GM18526 (cell line): Measurements from ENCODE around the gene ADAMTSL1.

Experiments used
- POLR2A ChIP-seq: IDR thresholded peaks from 3 replicates; pipeline ENCODE4 v1.6.1; 2011; ENCODE audit not compliant: insufficient read length; ENCODE audit errors: extremely low read depth

Gene ADAMTSL1

GRCh38 chr9:18936094-18936871 is 462.3 kb downstream of the ADAMTSL1 start:
- TF ChIP-seq POLR2A: no peak

GRCh38 chr9:18939943-18940342 is 466.0 kb downstream of the ADAMTSL1 start:
- TF ChIP-seq POLR2A: no peak

DNA sequence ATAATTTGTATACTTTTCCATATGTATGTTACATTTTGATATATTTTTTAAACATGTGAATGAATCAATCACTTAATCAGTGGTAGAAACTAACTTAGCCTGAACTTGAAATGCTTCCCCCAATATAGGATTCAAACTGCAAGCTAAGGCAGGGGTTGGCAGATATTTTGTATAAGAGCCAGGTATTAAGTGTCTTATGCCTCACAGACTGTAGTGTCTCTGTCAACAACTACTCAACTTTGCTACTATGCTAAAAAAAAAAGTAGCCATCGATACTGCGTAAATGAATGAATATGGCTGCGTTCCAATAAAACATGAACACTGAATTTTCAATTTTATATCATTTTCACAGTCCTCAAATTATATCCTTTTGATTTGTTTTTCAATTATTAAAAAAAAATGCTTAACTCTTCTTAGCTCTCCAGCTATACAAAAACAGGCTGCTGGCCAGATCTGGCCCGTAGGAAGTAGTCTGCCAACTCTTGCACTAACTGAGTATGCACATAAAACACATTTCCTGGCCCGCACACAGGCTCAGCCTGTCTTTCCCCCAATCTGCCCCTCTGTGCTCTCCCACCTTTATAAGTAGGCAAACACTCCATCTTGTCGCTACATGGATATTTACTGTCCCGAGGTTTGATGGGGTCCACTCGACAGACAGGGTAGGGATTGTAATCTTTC is 467.2 kb downstream of the ADAMTSL1 start:
- TF ChIP-seq POLR2A: no peak

DNA sequence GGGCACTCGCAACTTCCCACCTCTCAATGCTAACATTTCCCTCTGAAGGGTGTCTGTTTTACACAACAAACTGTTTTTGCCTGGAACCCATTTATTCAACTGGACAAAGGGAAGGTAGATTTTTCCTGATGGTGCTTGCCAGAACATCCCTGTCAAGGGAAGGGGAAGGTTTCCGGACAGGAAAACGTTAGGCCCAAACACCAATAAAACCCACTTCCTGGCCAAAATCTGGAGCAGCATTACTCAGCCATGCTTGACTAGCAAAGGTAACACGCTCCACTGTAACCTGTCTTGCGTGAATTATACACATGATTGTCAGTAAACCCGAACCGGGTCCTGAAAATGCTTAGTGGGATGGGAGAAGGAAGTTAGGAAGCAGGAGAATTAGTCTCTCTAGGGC is 468.8 kb downstream of the ADAMTSL1 start:
- no peak for TF ChIP-seq POLR2A

DNA sequence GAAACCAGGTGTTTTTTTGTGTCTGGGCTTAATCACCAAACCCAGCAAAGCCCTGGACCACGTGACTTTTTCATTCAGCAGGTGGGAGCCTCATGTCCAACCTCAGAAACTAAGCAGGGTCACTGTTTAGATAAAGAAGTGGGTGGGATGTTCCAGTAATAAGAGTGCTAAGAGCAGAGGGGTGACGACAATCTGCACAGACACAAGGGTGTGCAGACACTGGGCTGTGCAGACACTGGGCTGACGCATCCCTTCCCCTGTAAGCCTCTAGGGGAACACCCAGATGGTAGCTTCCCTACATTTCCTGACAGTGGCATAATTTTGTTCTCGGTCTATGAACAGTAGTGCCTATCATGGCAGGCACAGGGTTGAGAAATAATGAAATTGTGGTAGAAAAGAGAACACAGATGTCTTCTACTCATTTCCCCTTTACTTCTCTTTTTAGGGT is 474.0 kb downstream of the ADAMTSL1 start:
- TF ChIP-seq POLR2A: no peak

DNA sequence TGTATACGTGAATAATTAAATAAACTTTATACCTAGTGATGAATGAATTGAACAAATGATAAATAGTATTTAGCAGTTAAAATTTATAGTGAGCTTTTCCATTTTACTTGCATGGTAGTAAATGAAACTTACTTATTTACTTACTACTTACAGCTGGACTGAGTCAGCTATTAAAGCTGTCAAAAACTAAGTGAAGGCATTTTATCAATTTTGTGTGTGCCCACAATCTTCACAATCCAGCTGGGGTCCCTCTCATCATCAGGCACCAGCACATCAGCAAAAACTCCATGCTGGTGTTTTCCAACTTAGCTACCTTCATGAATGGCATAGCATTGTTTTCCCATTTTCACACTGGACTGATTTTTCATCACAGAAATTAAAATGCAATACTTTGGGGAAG is 478.0 kb downstream of the ADAMTSL1 start:
- TF ChIP-seq POLR2A: no peak

- TF ChIP-seq POLR2A: no peak
Measured at GRCh38 chr9:18955626-18956025, 481.7 kb downstream of the ADAMTSL1 start.
